ENCODE results near the gene PRRC2A.

PRRC2A gene

GRCh38 chr6:31686483-31686882 lies 66.0 kb downstream of the PRRC2A start:
- H3K4me1 Mint-ChIP-seq (ENCODE audit: low read depth in 2 of 2): peaks cover 4 to 5% of the 10 kb centered on the region in 2 donors
- peaks cover 55% of the 10 kb centered on the region for H3K36me3 Mint-ChIP-seq (ENCODE audit: insufficient read depth)
- DNase-seq (no peak), ATAC-seq (replicated peaks) (no peak)
- no peak overlapping the region for H3K4me3 Mint-ChIP-seq
- no peaks in the 10 kb centered on the region for H3K9me3 Mint-ChIP-seq
- H3K27me3 Mint-ChIP-seq: no peaks in the 10 kb centered on the region
- peak overlapping the region; percentile 36 to 66 for H3K27ac Mint-ChIP-seq

GRCh38 chr6:31687321-31687720 lies 66.8 kb downstream of the PRRC2A start:
- H3K4me3 Mint-ChIP-seq: no peak overlapping the region
- DNase-seq (no peak), ATAC-seq (replicated peaks) (no peak)
- H3K4me1 Mint-ChIP-seq (ENCODE audit: low read depth in 2 of 2): peaks cover 0 to 2% of the 10 kb centered on the region in 2 donors
- H3K9me3 Mint-ChIP-seq: no peaks in the 10 kb centered on the region
- H3K27ac Mint-ChIP-seq: peak overlapping the region; percentile 44 to 66
- H3K27me3 Mint-ChIP-seq: no peaks in the 10 kb centered on the region
- peaks cover 48% of the 10 kb centered on the region for H3K36me3 Mint-ChIP-seq (ENCODE audit: insufficient read depth)
